Activated CD8-positive, alpha-beta memory T cell treated with anti-CD3 and anti-CD28 coated beads for 24 hours (primary cell): ENCODE data around the gene TPCN1.

Experiments used
- DNase-seq: peaks from one replicate; pipeline ENCODE4 v3.0.0-alpha.2; 2020

TPCN1 gene

GRCh38 chr12:113221181-113221996, at the start of gene TPCN1:
Gene TPCN1 (plus strand): TSS chr12:113221464. CDS start chr12:113226853, 5,389 bp downstream.
- peak; percentile 98 for DNase-seq

DNA sequence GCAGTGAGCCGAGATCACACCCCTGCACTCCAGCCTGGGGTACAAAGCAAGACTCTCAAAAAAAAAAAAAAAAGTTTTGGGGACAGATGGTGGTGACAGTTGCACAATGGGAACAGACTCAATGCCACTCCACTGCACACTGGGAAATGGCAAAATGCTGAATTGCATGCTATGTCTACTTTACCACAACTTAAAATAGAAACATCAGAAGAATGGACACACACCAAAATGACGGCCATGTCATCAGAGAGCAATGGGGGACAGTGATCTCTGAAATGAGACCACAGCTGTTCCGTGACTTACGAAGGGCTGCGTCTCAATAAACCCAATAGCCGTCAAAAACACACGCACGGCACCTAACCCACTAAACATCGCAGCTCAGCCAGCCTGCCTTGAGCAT, 49.7 kb upstream of the TPCN1 start:
- DNase-seq, result no peak

- DNase-seq, result no peak
Observed at GRCh38 chr12:113172185-113172584, 49.1 kb upstream of the TPCN1 start.

GRCh38 chr12:113173081-113173698, 48.1 kb upstream of the TPCN1 start:
- DNase-seq, result no peak

DNA sequence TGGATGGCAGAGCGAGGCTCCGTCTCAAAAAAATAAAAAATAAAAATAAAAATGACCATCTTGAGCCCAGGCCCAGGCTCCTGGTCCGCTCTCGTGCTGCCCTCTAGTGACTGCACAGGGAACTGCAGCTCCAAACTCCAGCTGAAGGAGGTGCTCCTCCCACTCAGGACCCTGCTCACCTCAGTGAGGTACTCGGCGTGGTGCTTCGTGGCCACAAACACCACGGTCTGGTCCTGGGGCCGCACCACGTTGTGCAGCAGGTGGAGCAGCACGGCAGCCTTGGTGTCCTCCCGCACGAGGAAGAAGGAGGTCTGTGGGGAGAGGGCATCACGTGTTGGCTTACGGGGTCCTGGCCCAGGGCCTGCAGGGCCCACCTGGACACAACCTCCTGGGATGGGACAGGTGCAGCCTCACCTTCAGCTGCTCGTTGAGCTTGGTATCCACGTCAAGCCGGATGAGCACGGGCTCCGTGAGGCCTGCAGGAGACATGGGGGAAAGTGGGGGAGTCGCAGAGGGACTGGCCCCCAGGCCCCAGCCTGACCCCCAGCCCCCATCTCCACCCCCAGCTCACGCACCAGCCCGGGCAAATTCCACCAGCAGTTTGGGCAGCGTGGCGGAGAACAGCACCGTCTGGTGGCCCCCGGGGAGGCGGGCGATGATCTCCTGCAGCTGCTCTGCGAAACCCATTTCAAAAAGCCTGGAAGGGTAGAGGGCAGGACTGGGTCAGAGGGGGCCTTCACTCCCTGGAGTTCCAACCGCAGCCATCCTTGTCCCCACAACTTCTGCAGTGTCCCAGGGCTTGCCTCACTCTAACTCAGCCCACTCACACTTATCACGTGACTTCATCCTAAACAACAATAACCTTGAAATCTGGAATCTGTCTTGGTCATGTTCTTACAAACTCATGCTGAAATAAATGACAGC, 46.5 kb upstream of the TPCN1 start:
- peak; percentile 90 for DNase-seq

DNA sequence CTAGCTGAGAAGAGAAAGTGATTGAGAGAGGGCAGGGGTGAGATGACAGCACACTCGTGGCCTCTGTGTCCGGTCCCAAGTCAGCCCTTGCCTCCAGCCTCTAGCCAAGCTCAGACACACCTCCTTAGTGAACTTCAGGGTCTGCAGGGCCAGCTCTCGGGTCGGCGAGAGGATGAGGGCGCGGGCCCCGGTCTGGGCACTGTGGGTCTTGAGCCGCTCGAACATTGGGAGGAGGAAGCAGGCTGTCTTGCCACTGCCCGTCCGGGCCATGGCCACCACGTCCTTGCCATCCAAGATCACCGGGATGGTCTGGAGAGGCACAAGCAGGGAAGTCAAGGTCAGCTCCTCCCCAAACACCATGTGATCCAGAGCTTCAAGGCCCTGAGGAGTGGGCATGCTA, 42.2 kb upstream of the TPCN1 start:
- DNase-seq, result no peak

GRCh38 chr12:113180333-113180732, 40.9 kb upstream of the TPCN1 start:
- DNase-seq, result no peak

DNA sequence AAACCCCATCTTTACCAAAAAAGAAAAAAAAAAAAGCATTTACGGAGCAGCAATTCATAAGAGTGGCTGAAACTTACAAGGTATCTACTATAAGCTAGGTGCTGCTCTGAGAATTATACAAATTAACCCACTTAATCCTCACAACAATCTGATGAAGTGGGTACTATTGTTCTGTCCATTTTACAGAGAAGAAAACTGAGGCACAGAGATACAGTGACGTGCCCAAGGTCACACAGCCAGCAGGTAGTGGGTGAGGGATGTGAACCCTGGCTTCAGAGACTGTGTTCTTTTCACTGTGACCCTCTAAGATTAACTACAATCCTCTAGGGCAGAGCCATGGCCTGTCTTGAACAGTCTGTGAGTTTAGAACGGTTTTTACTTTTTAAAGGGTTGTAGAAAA, 39.3 kb upstream of the TPCN1 start:
- DNase-seq, result no peak

GRCh38 chr12:113183030-113183589, 38.2 kb upstream of the TPCN1 start:
- no peak for DNase-seq

GRCh38 chr12:113184098-113184899, 37.0 kb upstream of the TPCN1 start:
- DNase-seq, result no peak

- DNase-seq, result peak; percentile 95
Observed at GRCh38 chr12:113184900-113185179, 36.4 kb upstream of the TPCN1 start.

- DNase-seq, result peak; percentile 96
Observed at GRCh38 chr12:113185180-113186032, 35.9 kb upstream of the TPCN1 start, which contains the start of the genes DDX54 and RITA1. Gene DDX54 (minus strand): TSS chr12:113185478. CDS start chr12:113185451, 27 bp downstream. Gene RITA1 (plus strand): TSS chr12:113185721. CDS start chr12:113186747, 1,026 bp downstream.

DNA sequence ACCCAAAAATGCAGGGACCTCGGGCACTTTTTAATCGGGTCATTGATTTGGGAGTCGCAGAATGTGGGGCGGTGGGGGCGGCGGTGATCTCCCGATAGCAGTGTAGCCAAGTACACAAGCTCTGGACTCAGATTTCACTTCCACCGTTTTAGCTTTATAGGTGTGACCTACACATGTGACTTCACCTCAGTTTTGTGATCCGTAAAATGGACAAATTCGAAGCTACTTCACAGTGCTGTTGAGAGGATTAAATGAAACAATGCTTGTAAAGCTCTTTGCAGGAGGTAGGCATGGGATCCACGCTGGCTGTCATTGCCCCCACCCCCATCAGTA, 35.3 kb upstream of the TPCN1 start:
- no peak for DNase-seq

DNA sequence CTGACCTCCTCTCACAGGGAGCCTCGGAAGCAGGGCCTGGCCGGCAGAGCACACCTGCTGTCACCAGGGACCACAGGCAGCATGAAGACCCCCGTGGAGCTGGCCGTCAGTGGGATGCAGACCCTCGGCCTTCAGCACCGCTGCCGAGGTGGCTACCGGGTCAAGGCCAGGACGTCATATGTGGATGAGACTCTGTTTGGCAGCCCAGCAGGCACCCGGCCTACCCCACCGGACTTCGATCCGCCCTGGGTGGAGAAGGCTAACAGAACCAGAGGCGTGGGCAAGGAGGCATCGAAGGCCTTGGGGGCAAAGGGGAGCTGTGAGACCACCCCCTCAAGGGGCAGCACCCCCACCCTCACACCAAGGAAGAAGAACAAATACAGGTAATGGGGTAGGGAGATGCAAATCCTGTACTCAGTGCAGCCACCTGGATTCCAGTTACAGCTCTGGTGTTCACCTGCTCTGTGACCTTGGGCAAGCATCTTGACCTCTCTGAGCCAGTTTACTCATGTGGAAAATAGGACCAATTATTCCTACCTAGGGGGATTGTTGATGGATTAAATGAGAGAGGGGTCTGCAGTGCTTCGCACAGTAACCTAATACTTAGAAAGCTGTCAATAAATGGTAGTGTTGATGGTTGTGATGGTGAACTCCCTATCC, 34.5 kb upstream of the TPCN1 start:
- no peak for DNase-seq

DNA sequence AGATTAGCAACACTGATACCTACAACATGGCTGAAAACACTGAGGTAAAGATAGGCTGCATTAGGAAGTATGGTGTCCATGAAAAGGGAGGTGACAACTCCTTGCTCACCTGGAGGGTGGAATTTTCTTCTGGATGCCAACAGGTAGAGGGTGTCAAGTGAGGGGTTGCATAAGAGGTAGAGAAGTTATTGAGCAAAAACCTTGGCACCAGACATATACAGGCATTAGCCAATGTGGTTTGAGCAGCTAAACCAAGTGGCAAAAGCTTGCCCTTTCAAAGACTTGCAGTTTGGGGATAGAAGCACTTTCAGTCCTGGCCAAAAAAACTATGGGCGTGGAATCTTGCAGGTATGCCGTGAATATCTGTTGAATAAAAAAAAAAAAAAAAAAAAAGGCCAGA, 31.9 kb upstream of the TPCN1 start:
- no peak for DNase-seq

GRCh38 chr12:113190761-113191160, 30.5 kb upstream of the TPCN1 start:
- no peak for DNase-seq

DNA sequence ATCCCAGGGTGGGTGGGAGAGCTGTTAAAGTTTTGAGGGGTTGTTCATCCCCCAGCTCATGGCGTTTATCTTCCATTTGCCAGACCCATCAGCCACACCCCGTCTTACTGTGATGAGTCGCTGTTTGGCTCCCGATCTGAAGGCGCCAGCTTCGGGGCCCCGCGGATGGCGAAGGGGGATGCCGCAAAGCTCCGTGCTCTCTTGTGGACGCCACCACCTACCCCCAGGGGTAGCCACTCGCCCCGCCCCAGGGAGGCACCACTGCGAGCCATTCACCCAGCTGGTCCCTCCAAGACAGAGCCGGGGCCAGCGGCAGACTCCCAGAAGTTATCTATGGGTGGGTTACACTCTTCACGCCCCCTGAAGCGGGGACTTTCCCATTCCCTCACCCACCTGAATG, 30.0 kb upstream of the TPCN1 start:
- DNase-seq, result no peak

DNA sequence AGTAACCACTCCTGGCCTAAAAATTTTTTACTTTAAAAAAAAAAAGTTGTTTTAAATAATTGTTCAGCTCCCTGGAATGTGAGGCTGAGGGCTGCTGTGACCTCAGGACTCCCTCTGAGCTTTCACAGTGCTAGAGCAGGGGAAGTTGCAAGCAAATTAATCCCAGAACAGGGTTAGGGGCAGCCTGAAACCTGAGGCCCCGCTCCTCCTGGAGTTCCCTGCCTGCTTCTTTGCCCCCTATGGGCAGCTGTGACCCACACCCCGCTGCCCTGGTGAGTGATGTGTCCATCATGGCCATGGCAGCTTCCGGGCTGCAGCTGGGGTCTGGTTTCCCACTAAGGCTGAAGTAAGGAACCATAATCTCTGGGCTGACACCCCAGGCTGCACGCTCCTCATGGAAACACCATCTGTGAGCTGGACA, 26.3 kb upstream of the TPCN1 start:
- no peak for DNase-seq

DNA sequence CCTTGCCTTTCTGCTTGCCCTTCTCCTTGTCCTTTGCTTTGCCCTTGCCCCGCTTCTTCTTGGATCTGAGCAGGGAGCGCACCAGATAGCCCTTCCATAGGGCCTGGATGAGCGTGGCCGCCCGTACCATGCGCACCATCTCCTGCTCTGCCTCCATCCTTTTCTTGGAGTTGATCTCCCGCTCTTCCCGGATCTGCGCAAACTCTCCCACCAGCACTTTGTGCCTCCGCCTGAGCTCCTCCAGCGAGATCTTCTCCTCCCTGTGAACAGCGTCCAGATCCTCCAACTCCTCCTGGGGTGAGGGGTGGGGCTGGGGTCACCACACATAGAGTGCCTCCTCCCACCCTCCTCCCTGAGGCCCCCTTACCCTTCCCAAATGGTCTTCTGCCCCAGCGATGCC, 25.7 kb upstream of the TPCN1 start:
- DNase-seq, result no peak

DNA sequence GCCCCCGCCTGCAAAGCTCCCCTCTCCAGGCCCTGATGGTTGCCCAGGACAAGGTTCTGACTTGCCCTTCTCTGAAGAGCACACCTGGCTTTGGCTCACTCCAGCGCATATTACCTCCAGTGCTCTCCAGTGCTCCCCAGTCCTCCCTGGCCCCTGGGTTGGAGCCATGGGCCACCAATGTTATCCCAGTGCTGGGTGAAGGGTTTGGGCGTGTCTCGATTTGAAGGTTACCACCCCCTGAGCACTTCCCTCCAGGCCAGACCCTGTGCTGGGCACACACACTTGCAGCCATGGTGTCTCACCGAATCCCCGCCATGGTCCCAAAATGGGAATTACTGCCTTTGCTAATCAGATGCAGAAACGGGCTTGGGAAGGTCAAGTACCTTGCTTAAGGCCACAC, 24.7 kb upstream of the TPCN1 start:
- DNase-seq, result no peak

- peak; percentile 66 for DNase-seq
Observed at GRCh38 chr12:113196990-113197389, 24.3 kb upstream of the TPCN1 start.
